K562 (cell line): ENCODE data around the gene CRABP1. TPM values are rescaled to one million over a fixed set of nuclear protein-coding genes. Genes with fewer than 3 reads are reported as not detected.

Source experiments
- BACH1 ChIP-seq: fragments of 200-800 bp; sonication (Bioruptor generic); IDR thresholded peaks from 2 replicates; pipeline ENCODE4 v1.6.1; 2016; ENCODE audit warnings: missing genetic modification characterization, missing compliant biosample characterization
- BRF2 ChIP-seq: IDR thresholded peaks from 3 replicates; pipeline ENCODE4 v1.6.1; 2011; ENCODE audit warnings: borderline replicate concordance, mild to moderate bottlenecking; ENCODE audit not compliant: insufficient read length, insufficient read depth
- FOXP4 ChIP-seq: sonication (generic); formaldehyde crosslinking; IDR thresholded peaks from 2 replicates; pipeline ENCODE4 v1.8.0; 2022; ENCODE audit warnings: mild to moderate bottlenecking, missing genetic modification reagents, borderline replicate concordance
- GMEB1 ChIP-seq: fragments of 250-450 bp; sonication (Bioruptor Pico); IDR thresholded peaks from 2 replicates; pipeline ENCODE4 v1.4.0; 2020; ENCODE audit warnings: mild to moderate bottlenecking
- HINFP ChIP-seq: fragments of 450-650 bp; conservative IDR thresholded peaks from 2 replicates; pipeline ENCODE4 v1.6.1; 2016; ENCODE audit warnings: missing genetic modification characterization, low read depth, mild to moderate bottlenecking, control low read depth, missing compliant biosample characterization
- TAF9B ChIP-seq: fragments of 450-650 bp; IDR thresholded peaks from 2 replicates; pipeline ENCODE4 v1.6.1; 2018; ENCODE audit warnings: mild to moderate bottlenecking; ENCODE audit not compliant: partially characterized antibody
- ZNF318 ChIP-seq, 2 experiments: fragments of 450-650 bp; IDR thresholded peaks; 2 replicates each; pipeline ENCODE4 v1.6.1; 2016; ENCODE audit warnings: mild to moderate bottlenecking in 2 of 2, borderline replicate concordance in 1 of 2, low read depth in 1 of 2, moderate library complexity in 1 of 2
- ZNF699 ChIP-seq: fragments of 250-450 bp; sonication (Bioruptor Pico); IDR thresholded peaks from 2 replicates; pipeline ENCODE4 v1.8.0; 2021; ENCODE audit warnings: mild to moderate bottlenecking, moderate library complexity; ENCODE audit not compliant: insufficient replicate concordance
- polyA plus RNA-seq, 8 experiments: library from polyadenylated mRNA; depleted of rRNA in 4 of 8; stranded (reverse) in 5 of 8; unstranded in 3 of 8; fragments of >200 nt; fragmentation: Nextera tagmentation in 2 of 8; fragmentation: Illumina TruSeq in 1 of 8; extraction: Ambion mirVana in 2 of 8; extraction: Trizol in 1 of 8; gene quantifications; 2 replicates each; pipeline versions ENCODE4 v1.2.1 to v1.2.3, GENCODE V29; 2011 to 2014; ENCODE audit warnings: inconsistent platforms in 1 of 8, missing spikeins in 1 of 8
- total RNA-seq, 7 experiments: library from RNA; depleted of rRNA in 6 of 7; stranded (reverse); fragments of >200 nt in 6 of 7; fragmentation: Illumina TruSeq in 2 of 7; extraction: Trizol in 2 of 7; gene quantifications; 2 replicates each; pipeline versions ENCODE4 v1.2.1 to v1.2.3, GENCODE V29; 2011 to 2021; ENCODE audit warnings: low replicate concordance in 1 of 7

The CRABP1 gene
- total and polyA plus RNA-seq, 9 of the 15 experiments (the other 6 are each of a cell fraction or from before 2014, with no cell fraction given): 0.60 TPM; not detected in 8

GRCh38 chr15:78299101-78299930 lies 40.8 kb upstream of the CRABP1 start, which contains the start of gene SKIC8 (continued):
- no peak for TF ChIP-seq ZNF318 (IDR thresholded peaks at IDR 0.05; ENCODE audit: borderline replicate concordance in 1 of 2, low read depth in 1 of 2)
- no peak for TF ChIP-seq HINFP (tag)
- TF ChIP-seq BACH1 (tag): no peak
- TF ChIP-seq TAF9B: peak; percentile 65
- peak; percentile 85 for TF ChIP-seq GMEB1 (CRISPR knock-in tag)
- TF ChIP-seq ZNF699 (CRISPR knock-in tag): no peak
- no peak for TF ChIP-seq BRF2
- TF ChIP-seq FOXP4: no peak
